ENCODE data around the gene SCAMP5. TPM values are rescaled to one million over a fixed set of nuclear protein-coding genes. Genes with fewer than 3 reads are reported as not detected.
A peak's percentile ranks its signal among the peaks of the same experiment; 100 is the strongest.

SCAMP5 gene
- total RNA-seq, 8 experiments from 2014 or later: 3.6 to 62.7 (median 51.5) TPM

GRCh38 chr15:75025548-75026260, 30.3 kb downstream of the SCAMP5 start:
- in situ Hi-C loops (cut with MboI; ENCODE audit: low pct_unique_long_range_greater_than_20kb in 2 of 9, low sequenced_read_pairs in 9 of 9, unreplicated experiment in 9 of 9): loop anchor here in 5 of 9 experiments (10.0 kb wide), 1 partner anchor 179 kb away; the partner anchor contains the start of gene C15orf39 (in 5 of the 5)
- H3K4me3 ChIP-seq: no peak overlapping the region
- H3K27ac ChIP-seq: no peak overlapping the region
- 80 to 100% (median 96%) methylated on average over 1 to 4 of the region's 5 CpGs; no CpG with 5 or more reads in 3 of the 10 experiments for WGBS, 10 experiments
- ATAC-seq (replicated peaks in 6 of 8): no peak
- peaks cover 3% of the 10 kb centered on the region in 2 donors for H3K4me1 ChIP-seq (replicated peaks in 1 of 2)

- in situ Hi-C loops (cut with MboI; ENCODE audit: low pct_unique_long_range_greater_than_20kb in 2 of 9, low sequenced_read_pairs in 9 of 9, unreplicated experiment in 9 of 9): loop anchor here in 5 of 9 experiments (10.0 kb wide), 1 partner anchor 177 kb away; the partner anchor contains the start of gene C15orf39 (in 5 of the 5)
- H3K4me1 ChIP-seq (replicated peaks in 1 of 2): peaks cover 3% of the 10 kb centered on the region in 2 donors
- no peak overlapping the region for H3K27ac ChIP-seq
- H3K4me3 ChIP-seq: no peak overlapping the region
- ATAC-seq (replicated peaks in 6 of 8): no peak
- 25 to 100% (median 100%) methylated on average over 1 to 6 of the region's 7 CpGs; no CpG with 5 or more reads in 3 of the 10 experiments for WGBS, 10 experiments
Observed at GRCh38 chr15:75027551-75027950, 32.2 kb downstream of the SCAMP5 start.

DNA sequence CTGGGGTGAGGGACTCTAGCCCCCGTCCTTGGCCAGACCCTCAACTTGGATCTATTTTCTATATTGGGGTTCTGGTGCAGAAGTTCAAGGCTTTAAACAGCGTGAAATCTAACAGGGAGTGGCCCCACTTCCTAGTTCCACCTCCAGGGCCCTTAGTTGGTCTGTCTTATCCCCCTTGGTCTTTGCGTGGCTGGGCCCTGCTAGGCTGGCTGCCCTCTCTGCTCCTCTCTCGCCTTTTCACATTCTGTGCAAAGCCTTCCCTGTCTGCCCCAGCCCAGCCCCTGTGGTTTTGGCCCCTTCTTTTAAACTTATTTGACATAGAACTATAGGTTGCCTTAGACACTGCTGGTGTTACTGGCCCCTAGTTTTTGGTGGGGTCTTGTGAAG, 33.6 kb downstream of the SCAMP5 start:
- Histone ChIP-seq H3K27ac (no peak overlapping the region), H3K4me1 (replicated peaks in 1 of 2) (peaks cover 0 to 3% of the 10 kb centered on the region in 2 donors), H3K4me3 (no peak overlapping the region)
- 56 to 80% (median 70%) methylated on average over 1 to 3 of the region's 4 CpGs; no CpG with 5 or more reads in 7 of the 10 experiments for WGBS, 10 experiments
- in situ Hi-C loops (cut with MboI; ENCODE audit: low pct_unique_long_range_greater_than_20kb in 2 of 9, low sequenced_read_pairs in 9 of 9, unreplicated experiment in 9 of 9): loop anchor here in 5 of 9 experiments (10.0 kb wide), 1 partner anchor 176 kb away; the partner anchor contains the start of gene C15orf39 (in 5 of the 5)
- ATAC-seq (replicated peaks in 6 of 8): peak in 6 of 8 experiments; percentile 6 to 44 (median 36)

GRCh38 chr15:75029378-75030022, 34.1 kb downstream of the SCAMP5 start:
- peak; percentile 79 to 93 (median 89) for ATAC-seq (replicated peaks in 6 of 8)
- Histone ChIP-seq H3K27ac (no peak overlapping the region), H3K4me3 (no peak overlapping the region), H3K4me1 (replicated peaks in 1 of 2) (no peaks in the 10 kb centered on the region)
- in situ Hi-C loops (cut with MboI; ENCODE audit: low pct_unique_long_range_greater_than_20kb in 2 of 9, low sequenced_read_pairs in 9 of 9, unreplicated experiment in 9 of 9): loop anchor here in 5 of 9 experiments (10.0 kb wide), 1 partner anchor 175 kb away; the partner anchor contains the start of gene C15orf39 (in 5 of the 5)
- 0 to 100% (median 0%) methylated on average over 1 to 4 of the region's 12 CpGs; no CpG with 5 or more reads in 3 of the 10 experiments for WGBS, 10 experiments

- WGBS, 10 experiments: 57% methylated on average over 1 of the region's 2 CpGs; no CpG with 5 or more reads in 9 of the 10 experiments
- H3K27ac ChIP-seq: no peak overlapping the region
- H3K4me3 ChIP-seq: no peak overlapping the region
- peak in 6 of 8 experiments; percentile 2 to 13 (median 6) for ATAC-seq (replicated peaks in 6 of 8)
- no peaks in the 10 kb centered on the region for H3K4me1 ChIP-seq (replicated peaks in 1 of 2)
- in situ Hi-C loops (cut with MboI; ENCODE audit: low pct_unique_long_range_greater_than_20kb in 2 of 9, low sequenced_read_pairs in 9 of 9, unreplicated experiment in 9 of 9): no loop called here
Observed at GRCh38 chr15:75030023-75030413, 34.7 kb downstream of the SCAMP5 start.

DNA sequence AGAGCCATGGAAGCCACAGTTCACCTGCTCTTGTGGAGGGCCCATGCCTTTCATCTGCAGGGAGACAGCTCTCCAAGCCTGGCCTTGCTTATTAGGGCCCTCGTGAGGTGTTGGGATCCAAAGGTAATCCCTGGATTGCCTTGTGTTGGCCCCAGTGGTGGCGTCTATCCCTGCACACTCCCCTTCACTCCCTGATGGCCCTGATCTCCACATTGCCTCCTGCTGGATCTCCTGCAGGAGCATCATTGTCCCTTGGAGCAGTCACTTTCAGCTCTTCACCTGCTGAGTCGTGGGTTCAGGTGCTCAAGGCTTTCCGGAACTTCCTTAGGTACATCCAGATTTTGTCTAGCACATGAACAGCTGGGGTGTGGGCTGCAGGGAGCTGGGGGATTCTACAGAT, 35.1 kb downstream of the SCAMP5 start:
- Histone ChIP-seq H3K4me1 (replicated peaks in 1 of 2) (no peaks in the 10 kb centered on the region), H3K27ac (no peak overlapping the region), H3K4me3 (no peak overlapping the region)
- in situ Hi-C loops (cut with MboI; ENCODE audit: low pct_unique_long_range_greater_than_20kb in 2 of 9, low sequenced_read_pairs in 9 of 9, unreplicated experiment in 9 of 9): no loop called here
- WGBS, 10 experiments: 94 to 100% (median 100%) methylated on average over 1 to 3 of the region's 4 CpGs; no CpG with 5 or more reads in 7 of the 10 experiments
- no peak for ATAC-seq (replicated peaks in 6 of 8)

GRCh38 chr15:75031848-75032247, 36.5 kb downstream of the SCAMP5 start:
- Histone ChIP-seq H3K27ac (no peak overlapping the region), H3K4me3 (no peak overlapping the region), H3K4me1 (replicated peaks in 1 of 2) (no peaks in the 10 kb centered on the region)
- in situ Hi-C loops (cut with MboI; ENCODE audit: low pct_unique_long_range_greater_than_20kb in 2 of 9, low sequenced_read_pairs in 9 of 9, unreplicated experiment in 9 of 9): no loop called here
- WGBS, 10 experiments: 0 to 40% (median 20%) methylated on average over 1 to 2 of the region's 4 CpGs; no CpG with 5 or more reads in 3 of the 10 experiments
- peak in 2 of 8 experiments; percentile 5 to 8 for ATAC-seq (replicated peaks in 6 of 8)

GRCh38 chr15:75032395-75032794, 37.0 kb downstream of the SCAMP5 start:
- ATAC-seq (replicated peaks in 6 of 8): no peak
- Histone ChIP-seq H3K4me3 (no peak overlapping the region), H3K27ac (no peak overlapping the region), H3K4me1 (replicated peaks in 1 of 2) (no peaks in the 10 kb centered on the region)
- in situ Hi-C loops (cut with MboI; ENCODE audit: low pct_unique_long_range_greater_than_20kb in 2 of 9, low sequenced_read_pairs in 9 of 9, unreplicated experiment in 9 of 9): no loop called here
- WGBS, 10 experiments: 50 to 100% (median 94%) methylated on average over 1 to 2 of the region's 2 CpGs; no CpG with 5 or more reads in 5 of the 10 experiments

DNA sequence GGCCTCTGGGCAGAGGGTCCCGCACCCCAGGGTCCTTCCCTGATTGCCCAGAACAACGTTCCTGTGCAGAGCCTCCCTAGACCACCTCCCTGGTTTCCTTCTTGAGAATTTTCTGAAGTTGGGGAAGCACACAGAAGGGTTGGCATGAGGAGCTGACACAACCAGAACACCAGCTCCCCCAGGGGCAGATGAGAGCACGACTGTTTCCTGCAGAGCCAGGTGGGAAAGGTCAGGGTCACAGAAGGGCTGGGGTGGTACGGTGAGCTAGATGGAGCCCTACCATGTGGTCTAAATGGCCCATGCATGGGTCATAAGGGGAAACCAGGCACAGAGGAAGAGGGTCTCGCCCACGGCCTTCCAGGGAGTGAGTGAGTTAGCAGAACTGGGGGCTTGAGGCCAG, 38.4 kb downstream of the SCAMP5 start:
- Histone ChIP-seq H3K27ac (no peak overlapping the region), H3K4me1 (replicated peaks in 1 of 2) (no peaks in the 10 kb centered on the region), H3K4me3 (no peak overlapping the region)
- no peak for ATAC-seq (replicated peaks in 6 of 8)
- 40 to 100% (median 82%) methylated on average over 1 to 5 of the region's 6 CpGs; no CpG with 5 or more reads in 4 of the 10 experiments for WGBS, 10 experiments
- in situ Hi-C loops (cut with MboI; ENCODE audit: low pct_unique_long_range_greater_than_20kb in 2 of 9, low sequenced_read_pairs in 9 of 9, unreplicated experiment in 9 of 9): no loop called here

GRCh38 chr15:75034615-75035014, 39.3 kb downstream of the SCAMP5 start:
- in situ Hi-C loops (cut with MboI; ENCODE audit: low pct_unique_long_range_greater_than_20kb in 2 of 9, low sequenced_read_pairs in 9 of 9, unreplicated experiment in 9 of 9): no loop called here
- Histone ChIP-seq H3K4me3 (no peak overlapping the region), H3K27ac (no peak overlapping the region), H3K4me1 (replicated peaks in 1 of 2) (no peaks in the 10 kb centered on the region)
- 70 to 100% (median 94%) methylated on average over 2 to 4 of the region's 8 CpGs; no CpG with 5 or more reads in 4 of the 10 experiments for WGBS, 10 experiments
- ATAC-seq (replicated peaks in 6 of 8): no peak

DNA sequence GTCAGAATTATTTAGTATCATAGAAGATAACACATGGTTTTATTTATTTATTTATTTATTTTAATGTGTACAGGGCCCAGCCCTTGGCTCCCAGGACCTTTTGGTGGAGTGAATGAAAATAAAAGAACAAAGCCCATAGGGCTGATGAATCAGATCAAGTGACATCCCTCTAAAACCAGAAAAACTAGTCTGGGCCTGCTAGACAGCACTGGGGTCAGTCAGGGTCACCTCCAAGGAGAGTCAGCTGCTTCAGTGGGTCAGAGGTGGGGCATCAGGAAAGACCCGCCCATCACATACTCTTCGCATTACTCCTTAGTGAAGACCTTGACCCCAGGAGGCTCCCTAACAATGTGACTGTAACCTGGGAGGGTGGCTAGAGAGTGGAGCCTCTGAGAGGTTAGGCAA, 40.9 kb downstream of the SCAMP5 start:
- no peak overlapping the region for H3K4me3 ChIP-seq
- H3K27ac ChIP-seq: no peak overlapping the region
- H3K4me1 ChIP-seq (replicated peaks in 1 of 2): no peaks in the 10 kb centered on the region
- ATAC-seq (replicated peaks in 6 of 8): peak in 2 of 8 experiments; percentile 71 to 85
- WGBS, 10 experiments: 80 to 100% methylated on average over 1 of the region's 2 CpGs; no CpG with 5 or more reads in 8 of the 10 experiments
- in situ Hi-C loops (cut with MboI; ENCODE audit: low pct_unique_long_range_greater_than_20kb in 2 of 9, low sequenced_read_pairs in 9 of 9, unreplicated experiment in 9 of 9): no loop called here

GRCh38 chr15:75037685-75038084, 42.3 kb downstream of the SCAMP5 start:
- no peak for ATAC-seq (replicated peaks in 6 of 8)
- H3K27ac ChIP-seq: no peak overlapping the region
- WGBS, 10 experiments: 40 to 100% (median 92%) methylated on average over 1 to 6 of the region's 6 CpGs
- in situ Hi-C loops (cut with MboI; ENCODE audit: low pct_unique_long_range_greater_than_20kb in 2 of 9, low sequenced_read_pairs in 9 of 9, unreplicated experiment in 9 of 9): no loop called here
- H3K4me3 ChIP-seq: no peak overlapping the region
- no peaks in the 10 kb centered on the region for H3K4me1 ChIP-seq (replicated peaks in 1 of 2)

DNA sequence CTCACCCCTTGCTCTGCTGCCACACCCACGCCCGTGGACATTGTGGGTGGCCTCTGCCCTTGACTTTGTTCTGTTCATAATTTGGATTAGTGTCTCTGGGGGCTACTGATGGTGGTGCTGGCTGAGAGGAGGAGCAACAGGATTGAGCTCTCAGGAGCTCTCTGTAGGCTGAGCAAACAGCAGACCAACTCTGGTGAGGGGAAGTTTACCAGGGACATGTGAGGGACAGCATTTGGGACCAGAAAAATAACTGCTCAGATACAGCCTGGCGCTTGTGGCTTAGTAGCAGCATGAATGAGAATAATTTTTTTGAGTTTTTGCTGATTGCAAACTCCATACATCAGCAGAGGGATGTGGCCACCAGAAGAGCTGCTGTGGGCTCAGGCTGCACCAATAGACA, 42.9 kb downstream of the SCAMP5 start:
- H3K27ac ChIP-seq: no peak overlapping the region
- H3K4me3 ChIP-seq: no peak overlapping the region
- no peak for ATAC-seq (replicated peaks in 6 of 8)
- H3K4me1 ChIP-seq (replicated peaks in 1 of 2): peaks cover 0 to 5% of the 10 kb centered on the region in 2 donors
- in situ Hi-C loops (cut with MboI; ENCODE audit: low pct_unique_long_range_greater_than_20kb in 2 of 9, low sequenced_read_pairs in 9 of 9, unreplicated experiment in 9 of 9): no loop called here
- WGBS, 10 experiments: 60 to 100% (median 78%) methylated on average over 1 to 3 of the region's 3 CpGs; no CpG with 5 or more reads in 1 of the 10 experiments

Measured in motor neuron (in vitro differentiated cells).